DND-41 (cell line): ENCODE results near the gene TMEM255B.

Experiments used
- ATAC-seq: fragments of 200-7000 bp; cut with Tn5 transposase; 3 replicates; pipeline ENCODE4 v1.9.1; 2021; ENCODE audit warnings: low read depth; ENCODE audit not compliant: insufficient read depth
- DNase-seq: peaks from one replicate; pipeline ENCODE4 v3.0.0-alpha.2; 2020
- H2AFZ ChIP-seq: 2 replicates; pipeline ENCODE4 v1.6.0; 2012; ENCODE audit warnings: low read depth, low read length
- H3K27ac ChIP-seq: 2 replicates; pipeline ENCODE4 v1.5.1; 2012; ENCODE audit warnings: low read length, inconsistent platforms
- H3K27me3 ChIP-seq: fragments of 200-600 bp; sonication (generic); 2 replicates; pipeline ENCODE4 v1.6.0; 2012; ENCODE audit warnings: low read length, mild to moderate bottlenecking, inconsistent platforms; ENCODE audit not compliant: insufficient read depth, poor library complexity
- H3K36me3 ChIP-seq: 2 replicates; pipeline ENCODE4 v1.5.1; 2012; ENCODE audit warnings: low read length, inconsistent platforms; ENCODE audit not compliant: insufficient read depth
- H3K4me1 ChIP-seq: 2 replicates; pipeline ENCODE4 v1.5.1; 2012; ENCODE audit warnings: mild to moderate bottlenecking, low read length; ENCODE audit not compliant: insufficient read depth
- H3K4me2 ChIP-seq: 2 replicates; pipeline ENCODE4 v1.6.0; 2012; ENCODE audit warnings: mild to moderate bottlenecking, moderate library complexity, low read length, inconsistent platforms; ENCODE audit not compliant: insufficient read depth
- H3K4me3 ChIP-seq, 2 experiments: fragments of 200-600 bp in 1 of 2; shearing (Covaris generic) in 1 of 2; 2 replicates each; pipeline ENCODE4 v1.5.1; 2012 to 2016; ENCODE audit warnings: inconsistent platforms in 2 of 2, low read length in 2 of 2, mild to moderate bottlenecking in 2 of 2, low read depth in 1 of 2, moderate library complexity in 1 of 2
- H3K79me2 ChIP-seq: 2 replicates; pipeline ENCODE4 v1.6.0; 2012; ENCODE audit warnings: low read length, inconsistent platforms; ENCODE audit not compliant: insufficient read depth
- H3K9ac ChIP-seq: 2 replicates; pipeline ENCODE4 v1.6.0; 2012; ENCODE audit warnings: low read depth, mild to moderate bottlenecking, inconsistent platforms, low read length, moderate library complexity
- H3K9me3 ChIP-seq: 2 replicates; pipeline ENCODE4 v1.5.1; 2012; ENCODE audit warnings: low read length, moderate library complexity, mild to moderate bottlenecking, inconsistent platforms; ENCODE audit not compliant: insufficient read depth, severe bottlenecking
- H4K20me1 ChIP-seq: 2 replicates; pipeline ENCODE4 v1.6.0; 2012; ENCODE audit warnings: low read length; ENCODE audit not compliant: insufficient read depth
- EZH2 ChIP-seq: IDR thresholded peaks from 3 replicates; pipeline ENCODE4 v1.6.1; 2012; ENCODE audit warnings: borderline replicate concordance, low read depth, mild to moderate bottlenecking, moderate library complexity, low read length, inconsistent platforms; ENCODE audit not compliant: severe bottlenecking
- TF ChIP-seq, protein P1 (sequence below): IDR thresholded peaks from 2 replicates; pipeline ENCODE4 v1.5.1; 2012; ENCODE audit warnings: borderline replicate concordance, low read length, moderate library complexity, mild to moderate bottlenecking; ENCODE audit not compliant: poor library complexity, severe bottlenecking; ENCODE audit errors: extremely low read depth

TMEM255B gene

GRCh38 chr13:113840541-113841352, 81.7 kb downstream of the TMEM255B start:
- Histone ChIP-seq H4K20me1 (peaks cover 14% of the 10 kb centered on the region; the same call in 1 of the 2 replicates), H3K4me2 (no peak overlapping the region)

GRCh38 chr13:113841353-113841650, 82.3 kb downstream of the TMEM255B start:
- Histone ChIP-seq H3K27ac (no peak overlapping the region), H3K27me3 (no peaks in the 10 kb centered on the region), H3K9ac (no peak overlapping the region), H4K20me1 (peaks cover 14% of the 10 kb centered on the region; the same call in 1 of the 2 replicates), H3K4me1 (peaks cover 19% of the 10 kb centered on the region), H3K4me2 (no peak overlapping the region), H3K79me2 (no peaks in the 10 kb centered on the region), H3K9me3 (no peaks in the 10 kb centered on the region), H3K36me3 (no peaks in the 10 kb centered on the region), H3K4me3 (no peak overlapping the region), H2AFZ (no peak overlapping the region)
- TF ChIP-seq, protein P1, sequence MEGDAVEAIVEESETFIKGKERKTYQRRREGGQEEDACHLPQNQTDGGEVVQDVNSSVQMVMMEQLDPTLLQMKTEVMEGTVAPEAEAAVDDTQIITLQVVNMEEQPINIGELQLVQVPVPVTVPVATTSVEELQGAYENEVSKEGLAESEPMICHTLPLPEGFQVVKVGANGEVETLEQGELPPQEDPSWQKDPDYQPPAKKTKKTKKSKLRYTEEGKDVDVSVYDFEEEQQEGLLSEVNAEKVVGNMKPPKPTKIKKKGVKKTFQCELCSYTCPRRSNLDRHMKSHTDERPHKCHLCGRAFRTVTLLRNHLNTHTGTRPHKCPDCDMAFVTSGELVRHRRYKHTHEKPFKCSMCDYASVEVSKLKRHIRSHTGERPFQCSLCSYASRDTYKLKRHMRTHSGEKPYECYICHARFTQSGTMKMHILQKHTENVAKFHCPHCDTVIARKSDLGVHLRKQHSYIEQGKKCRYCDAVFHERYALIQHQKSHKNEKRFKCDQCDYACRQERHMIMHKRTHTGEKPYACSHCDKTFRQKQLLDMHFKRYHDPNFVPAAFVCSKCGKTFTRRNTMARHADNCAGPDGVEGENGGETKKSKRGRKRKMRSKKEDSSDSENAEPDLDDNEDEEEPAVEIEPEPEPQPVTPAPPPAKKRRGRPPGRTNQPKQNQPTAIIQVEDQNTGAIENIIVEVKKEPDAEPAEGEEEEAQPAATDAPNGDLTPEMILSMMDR = no peak
- no peak for TF ChIP-seq EZH2
- DNase-seq (no peak), ATAC-seq (no peak)

More at GRCh38 chr13:113840541-113841352, 81.7 kb downstream of the TMEM255B start:
- peaks cover 13% of the 10 kb centered on the region for H3K4me1 ChIP-seq
- no peak overlapping the region for H2AFZ ChIP-seq
- no peak overlapping the region for H3K27ac ChIP-seq
- H3K27me3 ChIP-seq = no peaks in the 10 kb centered on the region
- TF ChIP-seq EZH2 = no peak
- TF ChIP-seq, protein P1 = no peak
- H3K36me3 ChIP-seq = no peaks in the 10 kb centered on the region
- no peaks in the 10 kb centered on the region for H3K9me3 ChIP-seq
- ATAC-seq = no peak
- no peak overlapping the region for H3K4me3 ChIP-seq
- no peaks in the 10 kb centered on the region for H3K79me2 ChIP-seq
- H3K9ac ChIP-seq = no peak overlapping the region
- no peak for DNase-seq

- H3K4me3 ChIP-seq = no peak overlapping the region
- ATAC-seq = no peak
- no peaks in the 10 kb centered on the region for H3K27me3 ChIP-seq
- no peak overlapping the region for H3K9ac ChIP-seq
- peaks cover 14% of the 10 kb centered on the region; the same call in 1 of the 2 replicates for H4K20me1 ChIP-seq
- H3K79me2 ChIP-seq = no peaks in the 10 kb centered on the region
- no peaks in the 10 kb centered on the region for H3K9me3 ChIP-seq
- DNase-seq = no peak
- H3K4me1 ChIP-seq = peaks cover 30% of the 10 kb centered on the region
- no peak overlapping the region for H2AFZ ChIP-seq
- TF ChIP-seq EZH2 = no peak
- TF ChIP-seq, protein P1 = no peak
- no peak overlapping the region for H3K27ac ChIP-seq
- H3K4me2 ChIP-seq = no peak overlapping the region
- H3K36me3 ChIP-seq = no peaks in the 10 kb centered on the region
Observed at GRCh38 chr13:113842336-113843062, 83.5 kb downstream of the TMEM255B start.
